DMS153 treated with DMSO at 0.1 percent for 48 hours (cell line): ENCODE results near the gene CCNF.
"Not testable (repeated sequence)": the region's sequence is repeated elsewhere in the genome, so short reads cannot be mapped to it uniquely, and the experiment has no call there.

Experiments
- DNase-seq: peaks from one replicate; lab custom pipeline; 2025; ENCODE audit not compliant: unreplicated experiment; lab: John Stamatoyannopoulos, UW

The CCNF gene, protein sequence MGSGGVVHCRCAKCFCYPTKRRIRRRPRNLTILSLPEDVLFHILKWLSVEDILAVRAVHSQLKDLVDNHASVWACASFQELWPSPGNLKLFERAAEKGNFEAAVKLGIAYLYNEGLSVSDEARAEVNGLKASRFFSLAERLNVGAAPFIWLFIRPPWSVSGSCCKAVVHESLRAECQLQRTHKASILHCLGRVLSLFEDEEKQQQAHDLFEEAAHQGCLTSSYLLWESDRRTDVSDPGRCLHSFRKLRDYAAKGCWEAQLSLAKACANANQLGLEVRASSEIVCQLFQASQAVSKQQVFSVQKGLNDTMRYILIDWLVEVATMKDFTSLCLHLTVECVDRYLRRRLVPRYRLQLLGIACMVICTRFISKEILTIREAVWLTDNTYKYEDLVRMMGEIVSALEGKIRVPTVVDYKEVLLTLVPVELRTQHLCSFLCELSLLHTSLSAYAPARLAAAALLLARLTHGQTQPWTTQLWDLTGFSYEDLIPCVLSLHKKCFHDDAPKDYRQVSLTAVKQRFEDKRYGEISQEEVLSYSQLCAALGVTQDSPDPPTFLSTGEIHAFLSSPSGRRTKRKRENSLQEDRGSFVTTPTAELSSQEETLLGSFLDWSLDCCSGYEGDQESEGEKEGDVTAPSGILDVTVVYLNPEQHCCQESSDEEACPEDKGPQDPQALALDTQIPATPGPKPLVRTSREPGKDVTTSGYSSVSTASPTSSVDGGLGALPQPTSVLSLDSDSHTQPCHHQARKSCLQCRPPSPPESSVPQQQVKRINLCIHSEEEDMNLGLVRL

DNA sequence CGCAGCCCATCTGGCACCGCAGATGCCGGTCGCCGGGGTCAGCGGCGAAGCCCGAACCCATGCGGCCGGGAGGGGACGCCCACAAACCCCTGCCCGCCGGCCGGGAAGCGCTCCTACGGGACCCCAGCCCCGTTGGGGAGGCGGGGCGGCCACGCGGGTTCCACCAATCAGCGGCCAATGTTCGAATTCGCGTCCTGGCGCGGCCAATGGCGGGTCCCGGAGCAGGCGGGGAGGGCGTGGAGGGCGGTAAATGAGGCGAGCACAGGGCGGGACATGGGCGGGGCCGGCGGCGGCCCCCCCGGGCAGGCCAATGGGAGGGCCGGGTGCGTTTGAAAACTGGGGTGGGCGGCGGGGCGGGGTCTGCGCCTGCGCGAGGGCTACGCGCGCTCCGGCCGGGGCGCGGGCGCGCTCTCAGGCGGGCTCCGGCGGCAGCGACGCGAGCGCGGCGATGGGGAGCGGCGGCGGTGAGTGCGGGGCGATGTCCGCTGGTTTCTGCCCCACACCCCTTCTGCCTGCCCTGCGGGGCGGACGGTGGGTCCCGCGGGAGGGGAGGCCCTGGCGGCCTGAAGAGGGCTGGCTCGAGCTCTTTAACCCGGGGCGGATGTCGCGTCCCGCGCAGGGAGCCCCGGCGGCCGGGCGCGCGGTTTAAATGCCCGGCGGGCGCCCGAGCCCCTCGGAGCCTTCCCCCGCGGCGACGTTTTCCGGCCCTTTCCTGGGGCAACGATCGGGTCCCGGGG lies at the start of gene CCNF:
CCNF (plus strand) TSS at position 414 of the 737 bp plus-strand sequence; CDS start at position 449, 35 bp downstream.
- DNase-seq: peak; percentile 86

DNA sequence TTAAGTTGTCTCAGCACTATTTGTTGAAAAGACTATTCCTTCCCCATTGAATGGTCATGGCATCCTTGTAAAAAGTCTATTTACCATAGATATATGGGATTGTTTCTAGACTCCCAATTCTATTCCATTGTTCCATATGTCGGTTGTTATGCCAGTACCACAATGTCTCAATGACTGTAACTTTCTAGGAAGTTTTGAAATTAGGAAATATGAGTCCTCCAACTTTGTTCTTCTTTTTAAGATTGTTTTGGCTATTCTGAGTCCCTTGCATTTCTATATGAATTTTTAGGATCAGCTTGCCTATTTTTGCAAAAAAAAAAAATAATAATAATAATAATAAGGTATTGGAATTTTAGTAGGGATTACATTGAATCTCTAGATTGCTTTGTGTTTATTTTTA lies 45.7 kb upstream of the CCNF start:
- DNase-seq: no peak

DNA sequence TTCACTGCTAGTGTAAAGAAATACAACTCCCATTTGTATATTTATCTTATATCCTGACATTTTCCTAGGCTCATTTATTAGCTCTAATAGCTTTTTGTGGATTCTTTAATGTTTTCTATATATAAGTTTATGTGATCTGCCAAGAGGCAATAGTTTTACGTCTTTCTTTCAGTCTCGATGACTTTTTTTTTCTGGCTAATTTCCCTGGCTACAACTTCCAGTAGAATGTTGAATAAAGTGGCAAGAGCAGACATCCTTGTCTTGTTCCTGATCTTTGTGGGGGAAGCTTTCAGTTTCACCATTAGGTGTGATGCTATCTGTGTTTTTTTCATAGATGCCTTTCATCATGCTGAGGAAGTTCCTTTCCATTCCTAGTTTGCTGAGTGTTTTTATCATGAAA lies 44.8 kb upstream of the CCNF start:
- DNase-seq: no peak

GRCh38 chr16:2385190-2385836 lies 43.9 kb upstream of the CCNF start:
- DNase-seq: no peak

GRCh38 chr16:2385982-2386381 lies 43.3 kb upstream of the CCNF start:
- not testable (repeated sequence) for DNase-seq

GRCh38 chr16:2386990-2387389 lies 42.3 kb upstream of the CCNF start:
- DNase-seq: no peak

DNA sequence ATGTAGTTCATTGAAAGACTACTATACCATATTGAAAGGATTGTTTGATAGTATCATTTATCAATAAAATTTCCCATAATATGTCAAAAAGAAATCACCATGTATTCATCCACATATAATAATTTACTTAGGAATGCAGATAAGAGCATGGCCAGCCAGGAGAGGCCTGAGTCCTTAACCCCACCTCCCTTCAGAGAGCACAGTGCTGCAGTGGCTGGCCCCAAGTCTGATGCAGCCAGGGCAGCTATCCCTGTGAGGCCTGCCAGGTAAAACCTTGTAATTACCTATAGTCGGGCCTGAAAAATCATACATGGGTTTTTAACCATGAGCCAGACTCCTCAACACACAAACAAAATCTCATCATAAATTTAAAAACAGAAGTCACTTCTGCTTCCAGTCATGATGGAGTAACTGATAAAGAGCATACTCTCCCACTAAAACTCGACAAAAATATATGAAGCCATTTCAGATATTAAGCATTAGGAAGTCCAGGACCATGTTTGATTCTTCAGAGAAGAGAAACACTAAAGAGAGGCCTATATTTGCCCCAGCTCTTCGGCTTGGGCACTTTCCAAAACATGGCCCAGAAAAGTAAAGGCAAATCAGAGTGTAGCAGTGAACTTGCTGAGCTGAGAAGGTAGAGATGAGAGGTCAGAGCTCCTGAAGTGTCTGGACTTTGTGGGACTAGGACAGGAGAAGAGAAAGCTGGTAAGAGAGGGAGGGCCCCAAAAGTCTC lies 40.9 kb upstream of the CCNF start:
- DNase-seq: no peak

DNA sequence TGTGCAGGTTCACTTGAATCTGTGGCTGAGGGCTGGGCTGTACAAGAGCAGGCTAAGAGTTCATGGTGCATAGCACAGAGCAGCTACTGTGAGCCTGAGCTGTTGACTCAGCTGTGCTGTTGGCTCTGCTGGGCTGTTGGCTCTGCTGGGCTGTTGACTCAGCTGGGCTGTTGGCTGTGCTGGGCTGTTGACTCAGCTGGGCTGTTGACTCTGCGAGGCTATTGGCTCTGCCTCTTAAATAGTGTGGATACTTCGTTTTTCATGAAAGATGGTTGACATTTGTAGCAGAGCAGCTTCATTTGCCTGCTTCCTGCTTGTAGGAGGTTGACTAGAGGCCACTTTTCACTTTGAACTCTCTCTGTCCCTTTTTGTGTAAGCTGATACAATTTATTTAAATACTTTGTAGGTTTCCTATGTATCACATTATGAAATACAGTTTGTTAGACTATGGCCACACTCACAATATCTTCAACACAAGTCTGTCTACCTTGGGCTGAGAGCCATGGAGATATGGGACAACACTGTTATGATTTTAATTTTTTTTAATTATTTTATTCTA lies 40.3 kb upstream of the CCNF start:
- DNase-seq: no peak

- DNase-seq: no peak
These were observed 37.2 kb upstream of the CCNF start for GRCh38 chr16:2392025-2392424.

GRCh38 chr16:2398520-2398919 lies 30.7 kb upstream of the CCNF start:
- DNase-seq: no peak

- no peak for DNase-seq
These were observed 25.1 kb upstream of the CCNF start for GRCh38 chr16:2404099-2404498.

DNA sequence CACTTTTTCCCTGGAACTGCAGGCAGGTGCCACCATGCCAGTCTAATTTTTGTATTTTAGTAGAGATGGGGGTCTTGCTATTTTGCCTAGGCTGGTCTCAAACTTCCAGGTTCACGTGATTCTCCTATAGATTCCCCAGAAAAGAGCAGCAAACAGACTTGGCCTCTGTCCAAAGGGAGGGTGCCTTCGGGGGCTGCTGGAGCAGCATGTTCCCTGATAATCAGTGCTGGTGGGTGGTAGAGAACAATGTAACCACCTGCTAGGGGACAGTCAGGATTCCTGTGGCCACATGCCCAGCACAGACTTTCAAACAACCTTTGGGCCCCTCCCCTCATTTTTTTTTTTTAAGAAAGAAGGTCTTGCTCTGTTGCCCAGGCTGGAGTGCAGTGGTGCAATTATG lies 14.2 kb upstream of the CCNF start:
- no peak for DNase-seq

DNA sequence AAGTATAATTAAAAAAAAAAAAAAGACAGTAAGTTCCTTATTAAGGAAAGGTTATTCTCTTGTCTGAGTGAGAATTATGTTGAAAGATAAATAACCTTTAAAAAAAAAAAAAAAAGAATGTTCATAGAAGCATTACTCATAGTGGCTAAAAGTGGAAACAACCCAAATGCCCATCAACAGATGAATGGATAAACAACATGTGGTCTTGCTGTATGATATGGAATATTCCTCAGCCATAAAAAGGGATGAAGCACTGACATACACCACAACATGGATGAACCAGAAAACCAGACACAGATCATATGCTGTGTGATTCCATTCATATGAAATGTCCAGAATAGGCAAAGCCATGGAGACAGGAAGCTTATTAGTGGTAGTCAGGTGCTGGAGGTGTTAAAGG lies 9.2 kb upstream of the CCNF start:
- no peak for DNase-seq

DNA sequence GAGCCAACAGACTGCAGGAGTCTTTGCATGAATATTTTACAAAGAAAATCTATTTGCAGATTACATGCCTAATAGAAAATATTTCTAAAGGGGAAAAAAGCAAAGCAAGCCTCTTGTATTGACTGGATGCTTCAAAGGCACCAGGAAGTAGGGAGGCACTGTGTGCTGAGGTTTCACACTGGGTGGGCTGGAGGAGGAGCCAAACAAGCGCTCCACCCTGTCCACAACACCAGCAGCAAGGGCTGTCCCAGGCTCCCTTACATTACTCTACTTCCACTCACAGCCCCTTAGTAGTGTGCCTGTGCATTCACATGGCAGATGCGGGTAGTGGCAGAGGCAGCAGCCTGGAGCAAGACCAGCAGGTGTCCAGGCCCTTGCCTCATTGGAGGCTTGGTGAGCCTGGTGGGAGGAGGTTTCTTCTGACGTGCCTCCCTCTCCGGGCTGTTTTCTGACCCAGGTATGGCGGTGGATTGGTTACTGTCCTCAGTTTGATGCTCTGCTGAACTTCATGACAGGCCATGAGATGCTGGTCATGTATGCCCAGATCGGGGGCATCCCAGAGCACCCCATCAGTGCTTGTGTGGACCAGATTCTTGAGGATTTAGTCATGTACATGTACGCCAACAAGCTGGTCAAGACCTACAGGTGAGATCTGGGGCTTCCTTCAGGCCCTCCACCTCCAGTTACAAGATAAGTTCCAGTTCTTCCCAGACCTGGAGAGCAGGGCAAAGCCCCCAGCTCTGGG lies 7.0 kb upstream of the CCNF start:
- DNase-seq: no peak

DNA sequence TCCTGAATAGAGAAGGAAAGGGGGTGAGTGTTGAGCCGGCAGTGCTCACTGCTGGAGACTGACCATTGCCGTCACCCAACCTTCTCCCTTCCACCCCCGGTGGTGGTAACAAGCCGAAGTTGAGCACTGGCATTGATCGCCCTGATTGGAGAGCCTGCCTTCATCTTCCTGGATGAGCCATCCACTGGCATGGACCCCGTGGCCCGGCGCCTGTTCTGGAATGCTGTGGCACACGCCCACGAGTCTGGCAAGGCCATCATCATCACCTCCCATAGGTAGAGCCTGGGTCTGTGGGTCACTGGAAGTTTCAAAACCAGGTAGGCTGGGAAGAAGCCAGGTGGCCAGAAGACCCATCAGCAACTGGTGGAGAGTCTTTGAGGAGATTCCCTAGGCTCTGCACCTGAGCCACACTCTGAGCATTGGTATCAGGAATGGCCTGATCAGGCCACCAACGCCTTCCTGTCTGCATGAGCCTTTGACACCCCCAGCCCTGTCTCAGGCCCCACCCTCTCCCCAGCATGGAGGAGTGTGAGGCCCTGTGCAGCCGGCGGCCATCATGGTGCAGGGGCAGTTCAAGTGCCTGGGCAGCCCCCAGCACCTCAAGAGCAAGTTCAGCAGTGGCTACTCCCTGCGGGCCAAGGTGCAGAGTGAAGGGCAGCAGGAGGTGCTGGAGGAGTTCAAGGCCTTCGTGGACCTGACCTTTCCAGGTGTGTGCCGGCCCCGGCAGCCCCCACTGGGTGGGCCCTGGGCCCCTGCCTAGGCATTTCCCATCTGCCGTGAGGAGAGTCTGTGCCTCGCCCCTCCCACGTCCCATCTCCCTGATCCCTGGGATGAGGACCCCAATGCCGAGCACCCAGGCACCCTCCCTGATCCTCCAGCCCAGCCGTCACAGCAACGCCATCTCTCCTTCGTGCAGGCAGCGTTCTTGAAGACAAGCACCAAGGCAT lies 4.9 kb upstream of the CCNF start:
- DNase-seq: no peak

- no peak for DNase-seq
These were observed 4.2 kb upstream of the CCNF start for GRCh38 chr16:2425008-2425518.

DNA sequence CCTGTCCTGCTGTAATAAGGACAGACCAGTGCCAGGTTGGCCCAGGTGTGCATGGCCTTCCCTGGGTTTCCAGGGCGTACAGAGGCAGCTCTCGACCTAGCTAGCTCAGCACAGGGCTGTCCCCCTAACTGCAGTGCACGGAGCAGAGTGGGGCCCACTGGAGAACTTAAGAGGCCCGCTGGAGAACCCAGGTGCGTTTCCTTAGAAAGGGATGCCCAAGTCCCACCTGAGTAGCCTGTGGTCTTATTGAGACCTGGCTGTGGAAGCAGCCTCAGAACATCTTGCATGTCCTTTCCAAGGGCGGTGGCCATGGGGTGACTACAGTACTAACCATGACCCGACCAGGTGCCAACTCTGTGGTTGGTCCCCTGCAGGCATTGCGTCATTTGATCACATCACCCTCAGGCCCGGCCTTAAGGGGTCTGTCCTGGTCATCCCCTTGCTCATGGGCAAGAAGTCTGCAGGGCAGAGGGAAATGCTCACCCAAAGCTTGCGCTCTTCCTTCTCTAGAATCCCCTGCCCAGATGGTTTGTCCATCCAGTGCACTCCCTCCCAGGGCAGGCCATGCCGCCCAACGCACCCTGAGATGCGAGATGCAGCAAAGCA lies 3.3 kb upstream of the CCNF start:
- no peak for DNase-seq

GRCh38 chr16:2426941-2427361 lies 2.3 kb upstream of the CCNF start:
- DNase-seq: no peak
